A549 (cell line): ENCODE measurements around the gene CD58.

Experiments used
- BHLHE40 ChIP-seq: IDR thresholded peaks from 2 replicates; pipeline ENCODE4 v1.6.1; 2012; ENCODE audit warnings: low read depth, low read length, inconsistent platforms
- CBX8 ChIP-seq: fragments of 200-600 bp; sonication (generic); IDR thresholded peaks from 2 replicates; pipeline ENCODE4 v1.6.1; 2016
- FOXS1 ChIP-seq: fragments of 250-450 bp; sonication (Bioruptor Pico); IDR thresholded peaks from 2 replicates; pipeline ENCODE4 v1.5.0; 2020; ENCODE audit warnings: mild to moderate bottlenecking, moderate library complexity
- JUNB ChIP-seq: fragments of >200 bp; sonication (Bioruptor Twin); formaldehyde crosslinking; IDR thresholded peaks from 2 replicates; pipeline ENCODE4 v1.6.1; 2016
- SMC3 ChIP-seq: fragments of >200 bp; sonication (Bioruptor Twin); formaldehyde crosslinking; IDR thresholded peaks from 3 replicates; pipeline ENCODE4 v1.6.1; 2018; ENCODE audit warnings: inconsistent platforms

DNA sequence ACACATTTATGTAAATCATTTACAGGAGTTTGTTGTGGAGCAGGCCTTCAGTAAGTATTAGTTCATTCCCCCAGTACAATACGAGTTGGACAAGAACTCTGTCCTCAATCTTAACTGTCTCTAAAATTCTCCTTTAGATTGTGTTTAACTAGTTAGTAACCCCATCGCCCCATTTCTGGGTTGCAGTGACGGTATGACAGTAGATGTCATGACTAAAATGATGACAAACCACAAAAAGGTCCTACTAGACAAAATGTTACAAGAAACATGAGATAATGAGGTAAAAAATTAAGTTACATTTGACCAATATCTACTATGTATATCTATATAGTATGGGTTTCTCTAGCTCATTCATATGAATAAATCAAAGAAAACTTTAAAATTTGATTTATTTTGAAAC lies 41.1 kb downstream of the CD58 start:
- TF ChIP-seq JUNB (no peak), CBX8 (no peak), SMC3 (no peak), BHLHE40 (no peak), FOXS1 (CRISPR knock-in tag) (no peak)
